DND-41 (cell line): ENCODE data around the gene DGKG.

ENCODE experiments used
- ATAC-seq: fragments of 200-7000 bp; cut with Tn5 transposase; 3 replicates; pipeline ENCODE4 v1.9.1; 2021; ENCODE audit warnings: low read depth; ENCODE audit not compliant: insufficient read depth
- DNase-seq: peaks from one replicate; pipeline ENCODE4 v3.0.0-alpha.2; 2020
- H2AFZ ChIP-seq: 2 replicates; pipeline ENCODE4 v1.6.0; 2012; ENCODE audit warnings: low read depth, low read length
- H3K27ac ChIP-seq: 2 replicates; pipeline ENCODE4 v1.5.1; 2012; ENCODE audit warnings: low read length, inconsistent platforms
- H3K27me3 ChIP-seq: fragments of 200-600 bp; sonication (generic); 2 replicates; pipeline ENCODE4 v1.6.0; 2012; ENCODE audit warnings: low read length, mild to moderate bottlenecking, inconsistent platforms; ENCODE audit not compliant: insufficient read depth, poor library complexity
- H3K36me3 ChIP-seq: 2 replicates; pipeline ENCODE4 v1.5.1; 2012; ENCODE audit warnings: low read length, inconsistent platforms; ENCODE audit not compliant: insufficient read depth
- H3K4me1 ChIP-seq: 2 replicates; pipeline ENCODE4 v1.5.1; 2012; ENCODE audit warnings: mild to moderate bottlenecking, low read length; ENCODE audit not compliant: insufficient read depth
- H3K4me2 ChIP-seq: 2 replicates; pipeline ENCODE4 v1.6.0; 2012; ENCODE audit warnings: mild to moderate bottlenecking, moderate library complexity, low read length, inconsistent platforms; ENCODE audit not compliant: insufficient read depth
- H3K4me3 ChIP-seq, 2 experiments: fragments of 200-600 bp in 1 of 2; shearing (Covaris generic) in 1 of 2; 2 replicates each; pipeline ENCODE4 v1.5.1; 2012 to 2016; ENCODE audit warnings: inconsistent platforms in 2 of 2, low read length in 2 of 2, mild to moderate bottlenecking in 2 of 2, low read depth in 1 of 2, moderate library complexity in 1 of 2
- H3K79me2 ChIP-seq: 2 replicates; pipeline ENCODE4 v1.6.0; 2012; ENCODE audit warnings: low read length, inconsistent platforms; ENCODE audit not compliant: insufficient read depth
- H3K9ac ChIP-seq: 2 replicates; pipeline ENCODE4 v1.6.0; 2012; ENCODE audit warnings: low read depth, mild to moderate bottlenecking, inconsistent platforms, low read length, moderate library complexity
- H3K9me3 ChIP-seq: 2 replicates; pipeline ENCODE4 v1.5.1; 2012; ENCODE audit warnings: low read length, moderate library complexity, mild to moderate bottlenecking, inconsistent platforms; ENCODE audit not compliant: insufficient read depth, severe bottlenecking
- H4K20me1 ChIP-seq: 2 replicates; pipeline ENCODE4 v1.6.0; 2012; ENCODE audit warnings: low read length; ENCODE audit not compliant: insufficient read depth
- EZH2 ChIP-seq: IDR thresholded peaks from 3 replicates; pipeline ENCODE4 v1.6.1; 2012; ENCODE audit warnings: borderline replicate concordance, low read depth, mild to moderate bottlenecking, moderate library complexity, low read length, inconsistent platforms; ENCODE audit not compliant: severe bottlenecking
- TF ChIP-seq, protein P1 (sequence below): IDR thresholded peaks from 2 replicates; pipeline ENCODE4 v1.5.1; 2012; ENCODE audit warnings: borderline replicate concordance, low read length, moderate library complexity, mild to moderate bottlenecking; ENCODE audit not compliant: poor library complexity, severe bottlenecking; ENCODE audit errors: extremely low read depth

Gene DGKG

DNA sequence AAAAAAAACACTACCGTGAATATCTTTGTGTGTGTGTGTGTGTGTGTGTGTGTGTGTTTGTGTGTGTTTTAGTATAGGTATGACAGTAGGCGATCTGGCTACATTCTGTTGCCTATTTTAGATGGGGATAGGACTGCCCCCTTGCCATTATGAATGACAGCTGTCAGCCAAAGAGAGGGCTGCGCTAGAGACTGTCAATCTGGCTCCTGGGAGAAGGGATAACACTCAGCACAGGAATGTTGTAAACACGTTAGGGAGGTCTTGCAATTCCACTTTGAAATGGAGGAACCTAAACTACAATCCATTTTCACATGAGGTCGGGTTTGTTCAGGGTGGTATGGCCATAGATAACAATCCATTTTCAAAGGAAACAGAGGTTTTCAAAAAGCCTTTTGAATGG, 239.0 kb downstream of the DGKG start:
- no peak overlapping the region for H3K27ac ChIP-seq
- H3K9ac ChIP-seq: no peak overlapping the region
- no peaks in the 10 kb centered on the region for H3K36me3 ChIP-seq
- no peak for ATAC-seq
- H3K4me1 ChIP-seq: no peaks in the 10 kb centered on the region
- no peak for TF ChIP-seq EZH2
- no peak overlapping the region for H3K4me2 ChIP-seq
- DNase-seq: no peak
- no peak overlapping the region for H2AFZ ChIP-seq
- peaks cover 20% of the 10 kb centered on the region for H3K27me3 ChIP-seq
- H3K9me3 ChIP-seq: no peaks in the 10 kb centered on the region
- H4K20me1 ChIP-seq: no peaks in the 10 kb centered on the region
- no peaks in the 10 kb centered on the region for H3K79me2 ChIP-seq
- no peak overlapping the region for H3K4me3 ChIP-seq

DNA sequence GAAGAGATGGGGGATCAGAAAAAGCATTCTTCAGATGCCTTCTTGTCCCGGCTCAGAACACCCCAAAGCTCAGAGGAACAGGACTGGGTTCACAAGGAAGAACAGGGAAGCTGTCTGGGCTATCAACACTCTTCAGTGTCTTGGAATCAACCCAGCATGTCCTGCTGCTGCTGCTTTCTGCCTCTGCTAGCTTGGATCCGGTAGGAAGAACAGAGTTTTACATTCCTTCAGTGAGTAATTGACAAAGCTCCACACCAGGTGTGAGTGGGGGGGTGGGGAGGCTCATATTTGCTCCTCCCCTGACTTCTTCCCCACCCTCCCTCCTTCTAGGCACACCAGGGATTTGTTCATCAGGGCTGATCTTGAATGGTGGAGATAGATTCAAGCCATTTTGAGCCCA, 240.1 kb downstream of the DGKG start:
- no peak overlapping the region for H3K4me2 ChIP-seq
- no peak for DNase-seq

DNA sequence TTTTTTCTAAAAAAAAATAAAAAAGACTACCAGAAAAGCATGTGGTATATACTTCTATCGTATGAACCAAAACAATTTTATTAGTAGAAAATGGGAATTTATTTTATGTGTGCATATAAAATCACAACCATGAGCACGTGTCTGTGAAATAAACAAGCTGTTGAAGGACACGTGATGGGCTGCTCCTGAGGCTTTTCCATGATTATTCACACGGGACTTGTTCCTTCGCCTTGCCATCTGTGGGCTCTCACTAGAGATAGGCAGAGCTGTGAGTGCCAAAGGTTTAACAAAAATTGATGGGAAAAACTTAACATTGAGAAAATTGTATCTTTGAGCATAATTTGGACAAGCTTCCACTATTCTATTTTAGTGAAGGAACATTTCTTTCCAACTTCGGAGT, 240.8 kb downstream of the DGKG start:
- H4K20me1 ChIP-seq: no peaks in the 10 kb centered on the region
- no peak overlapping the region for H3K27ac ChIP-seq
- H3K4me2 ChIP-seq: no peak overlapping the region
- no peak overlapping the region for H3K4me3 ChIP-seq
- H3K79me2 ChIP-seq: no peaks in the 10 kb centered on the region
- no peak for ATAC-seq
- H3K27me3 ChIP-seq: peaks cover 20% of the 10 kb centered on the region
- DNase-seq: no peak
- no peaks in the 10 kb centered on the region for H3K36me3 ChIP-seq
- H2AFZ ChIP-seq: no peak overlapping the region
- no peak for TF ChIP-seq EZH2
- TF ChIP-seq, protein P1, sequence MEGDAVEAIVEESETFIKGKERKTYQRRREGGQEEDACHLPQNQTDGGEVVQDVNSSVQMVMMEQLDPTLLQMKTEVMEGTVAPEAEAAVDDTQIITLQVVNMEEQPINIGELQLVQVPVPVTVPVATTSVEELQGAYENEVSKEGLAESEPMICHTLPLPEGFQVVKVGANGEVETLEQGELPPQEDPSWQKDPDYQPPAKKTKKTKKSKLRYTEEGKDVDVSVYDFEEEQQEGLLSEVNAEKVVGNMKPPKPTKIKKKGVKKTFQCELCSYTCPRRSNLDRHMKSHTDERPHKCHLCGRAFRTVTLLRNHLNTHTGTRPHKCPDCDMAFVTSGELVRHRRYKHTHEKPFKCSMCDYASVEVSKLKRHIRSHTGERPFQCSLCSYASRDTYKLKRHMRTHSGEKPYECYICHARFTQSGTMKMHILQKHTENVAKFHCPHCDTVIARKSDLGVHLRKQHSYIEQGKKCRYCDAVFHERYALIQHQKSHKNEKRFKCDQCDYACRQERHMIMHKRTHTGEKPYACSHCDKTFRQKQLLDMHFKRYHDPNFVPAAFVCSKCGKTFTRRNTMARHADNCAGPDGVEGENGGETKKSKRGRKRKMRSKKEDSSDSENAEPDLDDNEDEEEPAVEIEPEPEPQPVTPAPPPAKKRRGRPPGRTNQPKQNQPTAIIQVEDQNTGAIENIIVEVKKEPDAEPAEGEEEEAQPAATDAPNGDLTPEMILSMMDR: no peak
- no peak overlapping the region for H3K9ac ChIP-seq
- no peaks in the 10 kb centered on the region for H3K9me3 ChIP-seq
- H3K4me1 ChIP-seq: no peaks in the 10 kb centered on the region

More for the DNA sequence above, 240.1 kb downstream of the DGKG start:
- Histone ChIP-seq H3K36me3 (no peaks in the 10 kb centered on the region), H3K79me2 (no peaks in the 10 kb centered on the region), H3K27me3 (peaks cover 20% of the 10 kb centered on the region), H3K4me3 (no peak overlapping the region), H3K4me1 (no peaks in the 10 kb centered on the region), H2AFZ (no peak overlapping the region), H3K27ac (no peak overlapping the region), H4K20me1 (no peaks in the 10 kb centered on the region), H3K9me3 (no peaks in the 10 kb centered on the region), H3K9ac (no peak overlapping the region)
- no peak for ATAC-seq
- TF ChIP-seq, protein P1: no peak
- no peak for TF ChIP-seq EZH2

- Histone ChIP-seq H3K79me2 (no peaks in the 10 kb centered on the region), H3K36me3 (no peaks in the 10 kb centered on the region), H3K4me3 (no peak overlapping the region), H3K27me3 (peaks cover 20% of the 10 kb centered on the region), H2AFZ (no peak overlapping the region), H4K20me1 (no peaks in the 10 kb centered on the region), H3K9ac (no peak overlapping the region), H3K9me3 (no peaks in the 10 kb centered on the region), H3K27ac (no peak overlapping the region), H3K4me1 (no peaks in the 10 kb centered on the region), H3K4me2 (no peak overlapping the region)
- ATAC-seq (no peak), DNase-seq (no peak)
- TF ChIP-seq, protein P1: no peak
- TF ChIP-seq EZH2: no peak
These were observed 242.5 kb downstream of the DGKG start for GRCh38 chr3:186119499-186119898.
